ENCODE data around the gene ARHGAP22. TPM values are rescaled to one million over a fixed set of nuclear protein-coding genes. Genes with fewer than 3 reads are reported as not detected.

Gene ARHGAP22
- total RNA-seq, 6 donors from 2014 or later, result 1.4 to 25.1 (median 7.1) TPM

GRCh38 chr10:48541144-48541795 is 63.6 kb downstream of the ARHGAP22 start:
- H3K27ac ChIP-seq, result no peak overlapping the region
- H3K27me3 ChIP-seq, result no peaks in the 10 kb centered on the region
- no peak for TF ChIP-seq CTCF (IDR thresholded peaks at IDR 0.05)
- no peak for TF ChIP-seq POLR2A (IDR thresholded peaks at IDR 0.05)
- no peak for TF ChIP-seq EP300 (IDR thresholded peaks at IDR 0.05)
- no peak for TF ChIP-seq POLR2AphosphoS5 (IDR thresholded peaks at IDR 0.05)
- DNase-seq, result no peak
- WGBS, 2 donors, result 87 to 91% methylated on average over 5 to 7 of the region's 7 CpGs
- H3K4me3 ChIP-seq, result no peak overlapping the region
- H3K9me3 ChIP-seq, result no peaks in the 10 kb centered on the region
- H3K4me1 ChIP-seq, result peaks cover 0 to 10% (median 0%) of the 10 kb centered on the region in 4 donors
- no peak for ATAC-seq (ENCODE audit: low FRiP score in 2 of 2)
- H3K36me3 ChIP-seq, result no peaks in the 10 kb centered on the region

DNA sequence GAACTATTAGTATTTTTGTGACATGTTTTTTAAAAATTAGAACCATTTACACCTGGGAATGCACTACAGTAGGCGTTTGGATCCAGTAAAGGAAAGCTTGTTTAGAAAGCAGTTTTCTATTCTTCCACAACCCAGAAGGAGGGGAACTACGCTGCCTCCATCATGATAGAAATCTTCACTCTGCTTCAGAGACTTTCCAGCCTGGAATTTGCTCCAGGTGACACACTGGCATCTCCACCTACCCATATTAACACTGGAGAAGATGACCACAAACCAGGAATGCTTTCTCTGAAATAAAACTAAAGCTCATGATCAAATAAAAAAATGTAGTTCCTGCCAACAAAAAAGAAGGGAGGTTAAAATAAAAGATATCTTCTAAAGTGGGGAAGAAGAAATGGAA is 66.3 kb downstream of the ARHGAP22 start:
- no peak for TF ChIP-seq CTCF (IDR thresholded peaks at IDR 0.05)
- TF ChIP-seq POLR2AphosphoS5 (IDR thresholded peaks at IDR 0.05), result no peak
- no peak for TF ChIP-seq EP300 (IDR thresholded peaks at IDR 0.05)
- no peak for TF ChIP-seq POLR2A (IDR thresholded peaks at IDR 0.05)
- no peaks in the 10 kb centered on the region for H3K36me3 ChIP-seq
- 85 to 86% methylated on average over 2 of the region's 2 CpGs for WGBS, 2 donors

DNA sequence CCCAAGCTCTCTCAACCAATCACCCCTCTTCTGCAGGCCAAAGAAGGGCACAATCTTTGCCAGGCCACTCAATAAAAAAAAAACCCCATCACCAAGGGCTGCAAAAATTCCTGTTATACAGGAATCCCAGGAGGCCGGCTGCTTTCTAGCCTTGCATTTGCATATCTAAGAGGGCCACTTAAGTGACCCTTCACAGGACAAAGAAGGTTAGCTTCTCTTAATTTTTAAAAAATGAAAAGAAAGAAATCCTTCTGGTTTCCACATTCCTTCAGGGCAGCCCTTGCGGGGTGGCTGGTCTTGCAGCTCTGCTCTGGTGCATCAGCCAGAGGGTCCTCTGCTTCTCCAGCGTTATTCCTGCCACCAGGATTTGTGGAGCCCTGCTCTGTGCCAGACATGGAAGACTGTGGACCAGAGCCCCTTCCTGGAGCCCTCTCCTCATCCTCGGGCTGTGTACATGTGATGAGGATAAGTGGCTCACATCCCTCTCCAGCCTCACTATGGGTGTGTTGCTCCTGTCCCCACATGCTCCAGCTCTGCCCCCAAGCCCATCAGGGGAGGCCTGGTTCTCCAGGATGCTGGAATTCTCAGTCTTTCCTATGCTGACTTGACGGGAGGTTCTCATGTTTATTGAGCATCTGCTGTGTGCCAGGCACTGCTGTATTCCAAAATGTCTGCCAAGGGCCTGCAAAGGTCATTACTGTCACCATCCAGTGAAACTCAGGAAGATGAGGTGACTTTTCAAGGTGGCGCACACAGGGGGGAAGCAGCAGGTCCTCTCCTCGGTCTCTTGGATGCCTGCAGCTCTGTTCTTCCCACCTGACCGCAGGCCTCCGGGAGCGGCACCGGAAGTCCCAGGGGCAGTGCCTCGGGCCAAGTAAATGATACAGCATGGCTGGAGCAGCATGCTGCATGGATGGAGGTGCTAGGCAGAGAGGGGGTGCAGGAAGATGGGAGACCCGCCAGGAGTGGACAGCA is 67.7 kb downstream of the ARHGAP22 start:
- no peaks in the 10 kb centered on the region for H3K9me3 ChIP-seq
- peak in 1 of 2 donors; percentile 23 for ATAC-seq (ENCODE audit: low FRiP score in 2 of 2)

More for the DNA sequence above, 66.3 kb downstream of the ARHGAP22 start:
- DNase-seq (no peak), ATAC-seq (ENCODE audit: low FRiP score in 2 of 2) (no peak)
- Histone ChIP-seq H3K27ac (no peak overlapping the region), H3K4me3 (no peak overlapping the region), H3K9me3 (no peaks in the 10 kb centered on the region), H3K27me3 (no peaks in the 10 kb centered on the region), H3K4me1 (peaks cover 0 to 11% (median 0%) of the 10 kb centered on the region in 4 donors)

GRCh38 chr10:48536156-48536500 is 68.7 kb downstream of the ARHGAP22 start:
- Histone ChIP-seq H3K27ac (no peak overlapping the region), H3K4me3 (no peak overlapping the region), H3K4me1 (peaks cover 0 to 11% (median 0%) of the 10 kb centered on the region in 4 donors), H3K9me3 (no peaks in the 10 kb centered on the region), H3K27me3 (no peaks in the 10 kb centered on the region), H3K36me3 (no peaks in the 10 kb centered on the region)
- ATAC-seq (ENCODE audit: low FRiP score in 2 of 2), result no peak
- no peak for DNase-seq
- TF ChIP-seq POLR2AphosphoS5 (IDR thresholded peaks at IDR 0.05) (no peak), EP300 (IDR thresholded peaks at IDR 0.05) (no peak), CTCF (IDR thresholded peaks at IDR 0.05) (no peak), POLR2A (IDR thresholded peaks at IDR 0.05) (no peak)
- WGBS, 2 donors, result 85 to 93% methylated on average over 3 of the region's 3 CpGs

More for the DNA sequence above, 67.7 kb downstream of the ARHGAP22 start:
- no peak for TF ChIP-seq CTCF (IDR thresholded peaks at IDR 0.05)
- TF ChIP-seq POLR2AphosphoS5 (IDR thresholded peaks at IDR 0.05), result no peak
- no peak for TF ChIP-seq POLR2A (IDR thresholded peaks at IDR 0.05)
- TF ChIP-seq EP300 (IDR thresholded peaks at IDR 0.05), result no peak
- no peaks in the 10 kb centered on the region for H3K27me3 ChIP-seq
- peaks cover 0 to 11% (median 0%) of the 10 kb centered on the region in 4 donors for H3K4me1 ChIP-seq
- WGBS, 2 donors, result 73 to 84% methylated on average over 5 to 13 of the region's 13 CpGs
- H3K36me3 ChIP-seq, result no peaks in the 10 kb centered on the region
- H3K27ac ChIP-seq, result no peak overlapping the region
- DNase-seq, result no peak
- H3K4me3 ChIP-seq, result no peak overlapping the region

Measured in upper lobe of left lung (tissue), 6 donors.